Stimulated activated CD4-positive, alpha-beta T cell treated with anti-CD3 and anti-CD28 coated beads, Interleukin-1b, Interleukin-23, amount 100 ng/mL, for 48 hours (primary cell): ENCODE measurements around the gene TM2D3.

ENCODE experiments used
- DNase-seq: peaks from one replicate; pipeline ENCODE4 v3.0.0-alpha.2; 2020

TM2D3 gene

GRCh38 chr15:101599091-101599490 is 53.1 kb downstream of the TM2D3 start:
- DNase-seq, result no peak

GRCh38 chr15:101597360-101597928 is 54.7 kb downstream of the TM2D3 start:
- DNase-seq, result no peak

GRCh38 chr15:101596633-101597032 is 55.5 kb downstream of the TM2D3 start:
- no peak for DNase-seq
